ENCODE measurements around the gene COX7A1.

COX7A1 gene

GRCh38 chr19:36108684-36109083 is 43.6 kb downstream of the COX7A1 start:
- H3K9ac ChIP-seq (ENCODE audit: low read depth, low read length): no peak overlapping the region
- no peak overlapping the region for H3K4me3 ChIP-seq (ENCODE audit: low read length)
- H3K27me3 ChIP-seq (ENCODE audit: insufficient read depth, low read length): no peaks in the 10 kb centered on the region
- H3K9me3 ChIP-seq (ENCODE audit: insufficient read depth, low read depth, low read length): no peaks in the 10 kb centered on the region
- peaks cover 6% of the 10 kb centered on the region; the same call in 1 of the 2 replicates for H3K4me1 ChIP-seq (ENCODE audit: insufficient read depth, low read length)
- H3K27ac ChIP-seq (ENCODE audit: low read length): no peak overlapping the region
- peaks cover 35% of the 10 kb centered on the region for H3K36me3 ChIP-seq (ENCODE audit: insufficient read depth, low read depth, low read length)

- Histone ChIP-seq H3K9me3 (ENCODE audit: insufficient read depth, low read depth, low read length) (no peaks in the 10 kb centered on the region), H3K36me3 (ENCODE audit: insufficient read depth, low read depth, low read length) (peaks cover 37% of the 10 kb centered on the region), H3K27ac (ENCODE audit: low read length) (no peak overlapping the region), H3K27me3 (ENCODE audit: insufficient read depth, low read length) (no peaks in the 10 kb centered on the region), H3K9ac (ENCODE audit: low read depth, low read length) (no peak overlapping the region), H3K4me1 (ENCODE audit: insufficient read depth, low read length) (peaks cover 6% of the 10 kb centered on the region; the same call in 1 of the 2 replicates), H3K4me3 (ENCODE audit: low read length) (no peak overlapping the region)
Observed at GRCh38 chr19:36106991-36107390, 45.3 kb downstream of the COX7A1 start.

GRCh38 chr19:36106441-36106840 is 45.8 kb downstream of the COX7A1 start:
- H3K36me3 ChIP-seq (ENCODE audit: insufficient read depth, low read depth, low read length): peaks cover 43% of the 10 kb centered on the region

GRCh38 chr19:36103842-36104552 is 48.2 kb downstream of the COX7A1 start:
- H3K36me3 ChIP-seq (ENCODE audit: insufficient read depth, low read depth, low read length): peaks cover 67% of the 10 kb centered on the region
- H3K27me3 ChIP-seq (ENCODE audit: insufficient read depth, low read length): no peaks in the 10 kb centered on the region
- no peak overlapping the region for H3K4me3 ChIP-seq (ENCODE audit: low read length)
- no peaks in the 10 kb centered on the region; the same call in 1 of the 2 replicates for H3K4me1 ChIP-seq (ENCODE audit: insufficient read depth, low read length)
- H3K9ac ChIP-seq (ENCODE audit: low read depth, low read length): no peak overlapping the region
- no peak overlapping the region for H3K27ac ChIP-seq (ENCODE audit: low read length)
- H3K9me3 ChIP-seq (ENCODE audit: insufficient read depth, low read depth, low read length): no peaks in the 10 kb centered on the region

More at GRCh38 chr19:36106441-36106840, 45.8 kb downstream of the COX7A1 start:
- no peaks in the 10 kb centered on the region for H3K27me3 ChIP-seq (ENCODE audit: insufficient read depth, low read length)
- H3K9me3 ChIP-seq (ENCODE audit: insufficient read depth, low read depth, low read length): no peaks in the 10 kb centered on the region
- no peak overlapping the region for H3K9ac ChIP-seq (ENCODE audit: low read depth, low read length)
- H3K4me3 ChIP-seq (ENCODE audit: low read length): no peak overlapping the region
- H3K27ac ChIP-seq (ENCODE audit: low read length): no peak overlapping the region
- peaks cover 6% of the 10 kb centered on the region; the same call in 1 of the 2 replicates for H3K4me1 ChIP-seq (ENCODE audit: insufficient read depth, low read length)

- Histone ChIP-seq H3K4me1 (ENCODE audit: insufficient read depth, low read length) (no peaks in the 10 kb centered on the region; the same call in 1 of the 2 replicates), H3K9me3 (ENCODE audit: insufficient read depth, low read depth, low read length) (no peaks in the 10 kb centered on the region), H3K4me3 (ENCODE audit: low read length) (no peak overlapping the region), H3K27me3 (ENCODE audit: insufficient read depth, low read length) (no peaks in the 10 kb centered on the region), H3K9ac (ENCODE audit: low read depth, low read length) (no peak overlapping the region), H3K36me3 (ENCODE audit: insufficient read depth, low read depth, low read length) (peaks cover 74% of the 10 kb centered on the region), H3K27ac (ENCODE audit: low read length) (no peak overlapping the region)
Observed at GRCh38 chr19:36103040-36103626, 49.1 kb downstream of the COX7A1 start.

GRCh38 chr19:36101550-36102327 is 50.5 kb downstream of the COX7A1 start:
- H3K36me3 ChIP-seq (ENCODE audit: insufficient read depth, low read depth, low read length): peaks cover 87% of the 10 kb centered on the region

More at GRCh38 chr19:36101550-36102327, 50.5 kb downstream of the COX7A1 start:
- H3K9me3 ChIP-seq (ENCODE audit: insufficient read depth, low read depth, low read length): no peaks in the 10 kb centered on the region
- no peak overlapping the region for H3K9ac ChIP-seq (ENCODE audit: low read depth, low read length)
- no peaks in the 10 kb centered on the region for H3K4me1 ChIP-seq (ENCODE audit: insufficient read depth, low read length)
- H3K4me3 ChIP-seq (ENCODE audit: low read length): no peak overlapping the region
- H3K27ac ChIP-seq (ENCODE audit: low read length): no peak overlapping the region
- H3K27me3 ChIP-seq (ENCODE audit: insufficient read depth, low read length): no peaks in the 10 kb centered on the region
